Activated naive CD8-positive, alpha-beta T cell treated with anti-CD3 and anti-CD28 coated beads, Interleukin-2, amount 50 U/mL, for 24 hours (primary cell): ENCODE results near the gene TYW3.
"Not testable (repeated sequence)": the region's sequence is repeated elsewhere in the genome, so short reads cannot be mapped to it uniquely, and the experiment has no call there.

Source experiments
- ATAC-seq: fragments of 150-1000 bp; cut with Tn5 transposase; one replicate; pipeline ENCODE4 v1.10.0; 2021
- DNase-seq: peaks from one replicate; pipeline ENCODE4 v3.0.0; 2021
- H3K27ac Mint-ChIP-seq: one replicate; pipeline ENCODE4 v1.8.0; 2021; ENCODE audit warnings: mild to moderate bottlenecking, mixed read lengths
- H3K27me3 Mint-ChIP-seq: one replicate; pipeline ENCODE4 v1.8.0; 2021; ENCODE audit warnings: mixed read lengths
- H3K36me3 Mint-ChIP-seq: one replicate; pipeline ENCODE4 v1.8.0; 2021; ENCODE audit warnings: low read depth, mixed read lengths
- H3K4me1 Mint-ChIP-seq: one replicate; pipeline ENCODE4 v1.8.0; 2021; ENCODE audit warnings: mixed read lengths
- H3K4me3 Mint-ChIP-seq: one replicate; pipeline ENCODE4 v1.8.0; 2021; ENCODE audit warnings: mild to moderate bottlenecking, moderate library complexity, mixed read lengths
- H3K9me3 Mint-ChIP-seq: one replicate; pipeline ENCODE4 v1.8.0; 2021; ENCODE audit warnings: mixed read lengths

Gene TYW3

GRCh38 chr1:74753104-74753503, 20.2 kb downstream of the TYW3 start:
- no peaks in the 10 kb centered on the region for H3K4me1 Mint-ChIP-seq

GRCh38 chr1:74755475-74755874, 22.5 kb downstream of the TYW3 start:
- DNase-seq = no peak
- H3K27ac Mint-ChIP-seq = no peak overlapping the region
- no peaks in the 10 kb centered on the region for H3K4me1 Mint-ChIP-seq
- no peaks in the 10 kb centered on the region for H3K27me3 Mint-ChIP-seq
- no peak for ATAC-seq
- H3K36me3 Mint-ChIP-seq = peaks cover 80% of the 10 kb centered on the region
- no peak overlapping the region for H3K4me3 Mint-ChIP-seq
- peaks cover 24% of the 10 kb centered on the region for H3K9me3 Mint-ChIP-seq

More at GRCh38 chr1:74753104-74753503, 20.2 kb downstream of the TYW3 start:
- no peak overlapping the region for H3K27ac Mint-ChIP-seq
- DNase-seq = no peak
- H3K36me3 Mint-ChIP-seq = peaks cover 81% of the 10 kb centered on the region
- no peak for ATAC-seq
- H3K4me3 Mint-ChIP-seq = no peak overlapping the region
- H3K27me3 Mint-ChIP-seq = no peaks in the 10 kb centered on the region
- peaks cover 23% of the 10 kb centered on the region for H3K9me3 Mint-ChIP-seq

- ATAC-seq, H3K4me3 Mint-ChIP-seq, H3K4me1 Mint-ChIP-seq, DNase-seq, H3K27ac Mint-ChIP-seq, H3K27me3 Mint-ChIP-seq: not testable (repeated sequence)
- Mint-ChIP-seq H3K36me3 (peaks cover 83% of the 10 kb centered on the region), H3K9me3 (peaks cover 24% of the 10 kb centered on the region)
Observed at GRCh38 chr1:74756650-74757049, 23.7 kb downstream of the TYW3 start.

GRCh38 chr1:74763807-74764206, 30.9 kb downstream of the TYW3 start:
- Mint-ChIP-seq H3K9me3 (no peaks in the 10 kb centered on the region), H3K27ac (peak overlapping the region; percentile 68), H3K4me3 (no peak overlapping the region), H3K4me1 (peaks cover 17% of the 10 kb centered on the region), H3K36me3 (peaks cover 47% of the 10 kb centered on the region), H3K27me3 (no peaks in the 10 kb centered on the region)
- peak; percentile 88 for ATAC-seq
- DNase-seq = no peak

GRCh38 chr1:74766579-74766978, 33.6 kb downstream of the TYW3 start:
- peaks cover 17% of the 10 kb centered on the region for H3K4me1 Mint-ChIP-seq
- no peak overlapping the region for H3K27ac Mint-ChIP-seq
- no peak for DNase-seq
- ATAC-seq = no peak
- H3K36me3 Mint-ChIP-seq = peaks cover 27% of the 10 kb centered on the region
- no peaks in the 10 kb centered on the region for H3K9me3 Mint-ChIP-seq
- no peak overlapping the region for H3K4me3 Mint-ChIP-seq
- no peaks in the 10 kb centered on the region for H3K27me3 Mint-ChIP-seq

GRCh38 chr1:74767490-74767889, 34.5 kb downstream of the TYW3 start:
- ATAC-seq (no peak), DNase-seq (no peak)
- no peaks in the 10 kb centered on the region for H3K9me3 Mint-ChIP-seq
- no peak overlapping the region for H3K4me3 Mint-ChIP-seq
- peaks cover 18% of the 10 kb centered on the region for H3K36me3 Mint-ChIP-seq
- no peak overlapping the region for H3K27ac Mint-ChIP-seq
- H3K4me1 Mint-ChIP-seq = peaks cover 14% of the 10 kb centered on the region
- H3K27me3 Mint-ChIP-seq = no peaks in the 10 kb centered on the region

- no peaks in the 10 kb centered on the region for H3K9me3 Mint-ChIP-seq
Observed at GRCh38 chr1:74771913-74772515, 39.1 kb downstream of the TYW3 start.

GRCh38 chr1:74772945-74773344, 40.0 kb downstream of the TYW3 start:
- H3K36me3 Mint-ChIP-seq = no peaks in the 10 kb centered on the region
- ATAC-seq = no peak
- no peak for DNase-seq
- H3K9me3 Mint-ChIP-seq = no peaks in the 10 kb centered on the region
- H3K27ac Mint-ChIP-seq = no peak overlapping the region
- peaks cover 3% of the 10 kb centered on the region for H3K27me3 Mint-ChIP-seq
- H3K4me1 Mint-ChIP-seq = no peaks in the 10 kb centered on the region
- no peak overlapping the region for H3K4me3 Mint-ChIP-seq

More at GRCh38 chr1:74771913-74772515, 39.1 kb downstream of the TYW3 start:
- H3K27ac Mint-ChIP-seq = no peak overlapping the region
- DNase-seq (no peak), ATAC-seq (no peak)
- no peaks in the 10 kb centered on the region for H3K36me3 Mint-ChIP-seq
- no peaks in the 10 kb centered on the region for H3K4me1 Mint-ChIP-seq
- peaks cover 3% of the 10 kb centered on the region for H3K27me3 Mint-ChIP-seq
- H3K4me3 Mint-ChIP-seq = no peak overlapping the region

- no peaks in the 10 kb centered on the region for H3K9me3 Mint-ChIP-seq
- H3K36me3 Mint-ChIP-seq = no peaks in the 10 kb centered on the region
- no peak overlapping the region for H3K27ac Mint-ChIP-seq
- ATAC-seq (no peak), DNase-seq (no peak)
- no peaks in the 10 kb centered on the region for H3K4me1 Mint-ChIP-seq
- H3K4me3 Mint-ChIP-seq = no peak overlapping the region
- peaks cover 3% of the 10 kb centered on the region for H3K27me3 Mint-ChIP-seq
Observed at GRCh38 chr1:74773582-74773981, 40.6 kb downstream of the TYW3 start.

GRCh38 chr1:74775735-74776134, 42.8 kb downstream of the TYW3 start:
- H3K9me3 Mint-ChIP-seq = no peaks in the 10 kb centered on the region

GRCh38 chr1:74777525-74777924, 44.6 kb downstream of the TYW3 start:
- no peaks in the 10 kb centered on the region for H3K9me3 Mint-ChIP-seq
- peaks cover 11% of the 10 kb centered on the region for H3K27me3 Mint-ChIP-seq
- no peaks in the 10 kb centered on the region for H3K4me1 Mint-ChIP-seq
- H3K36me3 Mint-ChIP-seq = no peaks in the 10 kb centered on the region
- H3K4me3 Mint-ChIP-seq = no peak overlapping the region
- DNase-seq (no peak), ATAC-seq (no peak)
- no peak overlapping the region for H3K27ac Mint-ChIP-seq

More at GRCh38 chr1:74775735-74776134, 42.8 kb downstream of the TYW3 start:
- ATAC-seq (no peak), DNase-seq (no peak)
- Mint-ChIP-seq H3K4me1 (no peaks in the 10 kb centered on the region), H3K27me3 (peaks cover 10% of the 10 kb centered on the region), H3K36me3 (no peaks in the 10 kb centered on the region), H3K27ac (no peak overlapping the region), H3K4me3 (no peak overlapping the region)

GRCh38 chr1:74779750-74780149, 46.8 kb downstream of the TYW3 start:
- H3K27ac Mint-ChIP-seq = no peak overlapping the region
- H3K36me3 Mint-ChIP-seq = no peaks in the 10 kb centered on the region
- ATAC-seq (no peak), DNase-seq (no peak)
- H3K4me1 Mint-ChIP-seq = no peaks in the 10 kb centered on the region
- peaks cover 14% of the 10 kb centered on the region for H3K27me3 Mint-ChIP-seq
- no peak overlapping the region for H3K4me3 Mint-ChIP-seq
- H3K9me3 Mint-ChIP-seq = no peaks in the 10 kb centered on the region

GRCh38 chr1:74780594-74780993, 47.6 kb downstream of the TYW3 start:
- H3K27ac Mint-ChIP-seq = no peak overlapping the region
- H3K4me1 Mint-ChIP-seq = no peaks in the 10 kb centered on the region
- no peak overlapping the region for H3K4me3 Mint-ChIP-seq
- no peaks in the 10 kb centered on the region for H3K36me3 Mint-ChIP-seq
- H3K27me3 Mint-ChIP-seq = peaks cover 13% of the 10 kb centered on the region
- DNase-seq (no peak), ATAC-seq (no peak)
- no peaks in the 10 kb centered on the region for H3K9me3 Mint-ChIP-seq

- H3K9me3 Mint-ChIP-seq = peaks cover 4% of the 10 kb centered on the region
- no peak overlapping the region for H3K27ac Mint-ChIP-seq
- H3K27me3 Mint-ChIP-seq = peaks cover 14% of the 10 kb centered on the region
- DNase-seq = no peak
- H3K4me3 Mint-ChIP-seq = no peak overlapping the region
- ATAC-seq = no peak
- H3K4me1 Mint-ChIP-seq = no peaks in the 10 kb centered on the region
- H3K36me3 Mint-ChIP-seq = no peaks in the 10 kb centered on the region
Observed at GRCh38 chr1:74785944-74786343, 53.0 kb downstream of the TYW3 start.

GRCh38 chr1:74790453-74790852, 57.5 kb downstream of the TYW3 start:
- no peaks in the 10 kb centered on the region for H3K36me3 Mint-ChIP-seq
- peaks cover 10% of the 10 kb centered on the region for H3K27me3 Mint-ChIP-seq
- peaks cover 4% of the 10 kb centered on the region for H3K9me3 Mint-ChIP-seq
- no peak overlapping the region for H3K27ac Mint-ChIP-seq
- no peaks in the 10 kb centered on the region for H3K4me1 Mint-ChIP-seq
- DNase-seq (no peak), ATAC-seq (no peak)
- no peak overlapping the region for H3K4me3 Mint-ChIP-seq

- Mint-ChIP-seq H3K4me1 (no peaks in the 10 kb centered on the region), H3K36me3 (no peaks in the 10 kb centered on the region), H3K4me3 (no peak overlapping the region), H3K27me3 (peaks cover 10% of the 10 kb centered on the region), H3K27ac (no peak overlapping the region), H3K9me3 (peaks cover 4% of the 10 kb centered on the region)
- DNase-seq = no peak
- ATAC-seq = no peak
Observed at GRCh38 chr1:74791491-74791890, 58.5 kb downstream of the TYW3 start.
